H9 (cell line): ENCODE data around the gene LSMEM2. TPM values are rescaled to one million over a fixed set of nuclear protein-coding genes. Genes with fewer than 3 reads are reported as not detected.

Experiments used
- DNase-seq: peaks from one replicate; pipeline ENCODE4 v3.0.0-alpha.2; 2017
- H2AFZ ChIP-seq: one replicate; pipeline ENCODE4 v1.6.1; 2013; ENCODE audit warnings: mild to moderate bottlenecking, low read length, control low read depth, moderate library complexity
- H2AK5ac ChIP-seq: 2 replicates; pipeline ENCODE4 v1.6.1; 2013; ENCODE audit warnings: low read length, control low read depth, mixed read lengths; ENCODE audit not compliant: insufficient read length
- H2BK120ac ChIP-seq: one replicate; pipeline ENCODE4 v1.6.1; 2013; ENCODE audit warnings: low read depth, mild to moderate bottlenecking, low read length, control low read depth, inconsistent platforms; ENCODE audit not compliant: poor library complexity, severe bottlenecking
- H2BK12ac ChIP-seq: 2 replicates; pipeline ENCODE4 v1.6.1; 2013; ENCODE audit warnings: low read length, control low read depth, mixed read lengths, low read depth; ENCODE audit not compliant: insufficient read length
- H2BK15ac ChIP-seq: 2 replicates; pipeline ENCODE4 v1.6.1; 2013; ENCODE audit warnings: low read depth, low read length, control low read depth
- H2BK20ac ChIP-seq: one replicate; pipeline ENCODE4 v1.6.1; 2013; ENCODE audit warnings: low read depth, mild to moderate bottlenecking, low read length, control low read depth, inconsistent platforms; ENCODE audit not compliant: poor library complexity, severe bottlenecking
- H2BK5ac ChIP-seq: 2 replicates; pipeline ENCODE4 v1.6.1; 2013; ENCODE audit warnings: low read length, control low read depth, mixed read lengths; ENCODE audit not compliant: insufficient read length
- H3K14ac ChIP-seq: 2 replicates; pipeline ENCODE4 v1.6.1; 2013; ENCODE audit warnings: low read length, control low read depth; ENCODE audit not compliant: insufficient read depth
- H3K18ac ChIP-seq: 2 replicates; pipeline ENCODE4 v1.6.1; 2013; ENCODE audit warnings: low read depth, mild to moderate bottlenecking, mixed read lengths, low read length, control low read depth; ENCODE audit not compliant: insufficient read length
- H3K23ac ChIP-seq: 2 replicates; pipeline ENCODE4 v1.6.1; 2013; ENCODE audit warnings: low read length, control low read depth, mixed read lengths, low read depth; ENCODE audit not compliant: insufficient read length
- H3K23me2 ChIP-seq: 2 replicates; pipeline ENCODE4 v1.6.1; 2013; ENCODE audit warnings: low read depth, mild to moderate bottlenecking, mixed read lengths, low read length, control low read depth; ENCODE audit not compliant: insufficient read length, poor library complexity, severe bottlenecking
- H3K27ac ChIP-seq: 2 replicates; pipeline ENCODE4 v1.5.1; 2013; ENCODE audit warnings: low read length, control low read depth, mixed read lengths, low read depth; ENCODE audit not compliant: insufficient read length
- H3K27me3 ChIP-seq: 2 replicates; pipeline ENCODE4 v1.6.1; 2013; ENCODE audit warnings: low read length, control low read depth, inconsistent platforms; ENCODE audit not compliant: insufficient read depth
- H3K4ac ChIP-seq: 2 replicates; pipeline ENCODE4 v1.6.1; 2013; ENCODE audit warnings: low read depth, mild to moderate bottlenecking, control low read depth, inconsistent platforms, low read length, moderate library complexity
- H3K4me1 ChIP-seq: 2 replicates; pipeline ENCODE4 v1.6.1; 2013; ENCODE audit warnings: low read length, control low read depth, inconsistent platforms; ENCODE audit not compliant: insufficient read depth
- H3K4me2 ChIP-seq: 2 replicates; pipeline ENCODE4 v1.6.1; 2013; ENCODE audit warnings: low read length, control low read depth, mixed read lengths; ENCODE audit not compliant: insufficient read length, insufficient read depth
- H3K56ac ChIP-seq: 2 replicates; pipeline ENCODE4 v1.6.1; 2013; ENCODE audit warnings: low read depth, mild to moderate bottlenecking, mixed read lengths, low read length, control low read depth; ENCODE audit not compliant: insufficient read length
- H3K79me1 ChIP-seq: 2 replicates; pipeline ENCODE4 v1.6.1; 2013; ENCODE audit warnings: low read depth, mild to moderate bottlenecking, moderate library complexity, low read length, control low read depth, inconsistent platforms; ENCODE audit not compliant: insufficient read depth, poor library complexity, severe bottlenecking
- H3K79me2 ChIP-seq: 2 replicates; pipeline ENCODE4 v1.6.1; 2013; ENCODE audit warnings: low read length, control low read depth, inconsistent platforms; ENCODE audit not compliant: insufficient read depth
- H3K9ac ChIP-seq: 2 replicates; pipeline ENCODE4 v1.6.1; 2013; ENCODE audit warnings: low read length, control low read depth, mixed read lengths; ENCODE audit not compliant: insufficient read length; ENCODE audit errors: extremely low read depth
- H3K9me3 ChIP-seq: one replicate; pipeline ENCODE4 v1.6.1; 2013; ENCODE audit warnings: low read depth, low read length, inconsistent platforms; ENCODE audit not compliant: control insufficient read depth
- H3T11ph ChIP-seq: one replicate; pipeline ENCODE4 v1.6.1; 2013; ENCODE audit warnings: mild to moderate bottlenecking, low read length, control low read depth, inconsistent platforms
- H4K20me1 ChIP-seq: one replicate; pipeline ENCODE4 v1.6.1; 2013; ENCODE audit not compliant: control insufficient read depth, insufficient read length, insufficient read depth
- H4K5ac ChIP-seq: 2 replicates; pipeline ENCODE4 v1.6.1; 2013; ENCODE audit warnings: low read depth, mild to moderate bottlenecking, mixed read lengths, low read length, control low read depth; ENCODE audit not compliant: insufficient read length
- H4K8ac ChIP-seq: replicated peaks from 2 replicates; pipeline ENCODE4 v1.6.1; 2013; ENCODE audit warnings: low read length, control low read depth, mixed read lengths, low read depth; ENCODE audit not compliant: insufficient read length
- H4K91ac ChIP-seq: 2 replicates; pipeline ENCODE4 v1.6.1; 2013; ENCODE audit warnings: low read depth, mild to moderate bottlenecking, moderate library complexity, mixed read lengths, low read length, control low read depth; ENCODE audit not compliant: insufficient read length
- H3K27ac Mint-ChIP-seq, 3 experiments: 2 replicates in 2 of 3; 3 replicates in 1 of 3; pipeline ENCODE4 v1.8.0; 2020 to 2021; ENCODE audit warnings: mixed read lengths in 3 of 3, mild to moderate bottlenecking in 1 of 3, moderate library complexity in 1 of 3
- H3K27me3 Mint-ChIP-seq: 2 replicates; pipeline ENCODE4 v1.8.0; 2021; ENCODE audit warnings: low read depth, mild to moderate bottlenecking, moderate library complexity, mixed read lengths
- H3K36me3 Mint-ChIP-seq, 3 experiments: 2 replicates in 2 of 3; 3 replicates in 1 of 3; pipeline ENCODE4 v1.8.0; 2020 to 2021; ENCODE audit warnings: low read depth in 3 of 3, mixed read lengths in 3 of 3; ENCODE audit not compliant: insufficient read depth in 1 of 3
- H3K4me1 Mint-ChIP-seq, 2 experiments: 2 replicates each; pipeline ENCODE4 v1.8.0; 2020; ENCODE audit warnings: mixed read lengths in 2 of 2
- H3K4me3 Mint-ChIP-seq, 2 experiments: 2 replicates in 1 of 2; 3 replicates in 1 of 2; pipeline ENCODE4 v1.8.0; 2020 to 2021; ENCODE audit warnings: mild to moderate bottlenecking in 2 of 2, mixed read lengths in 2 of 2, moderate library complexity in 1 of 2
- H3K9me3 Mint-ChIP-seq, 2 experiments: 2 replicates in 1 of 2; 3 replicates in 1 of 2; pipeline ENCODE4 v1.8.0; 2020; ENCODE audit warnings: mild to moderate bottlenecking in 2 of 2, mixed read lengths in 2 of 2, moderate library complexity in 1 of 2
- WGBS: extraction: QIAGEN DNeasy Blood & Tissue Kit; methylation state at CpG from one replicate; pipeline ENCODE4 v1.1.7; 2013; ENCODE audit warnings: missing lambda C conversion rate, low lambda C conversion rate, mixed read lengths; ENCODE audit not compliant: insufficient read length; ENCODE audit errors: extremely low coverage; 5-methylcytosine and 5-hydroxymethylcytosine counted together
- total RNA-seq: library from RNA; stranded (reverse); gene quantifications from 2 replicates; pipeline ENCODE4 v1.2.1, GENCODE V29; 2021
- TF ChIP-seq, protein P1 (sequence below): fragments of 200-600 bp; sonication (generic); conservative IDR thresholded peaks from 3 replicates; pipeline ENCODE4 v1.8.0; 2021; ENCODE audit warnings: antibody characterized with exemption, mild to moderate bottlenecking

The LSMEM2 gene
- total RNA-seq, 1 experiment from 2014 or later, result 0.50 TPM

DNA sequence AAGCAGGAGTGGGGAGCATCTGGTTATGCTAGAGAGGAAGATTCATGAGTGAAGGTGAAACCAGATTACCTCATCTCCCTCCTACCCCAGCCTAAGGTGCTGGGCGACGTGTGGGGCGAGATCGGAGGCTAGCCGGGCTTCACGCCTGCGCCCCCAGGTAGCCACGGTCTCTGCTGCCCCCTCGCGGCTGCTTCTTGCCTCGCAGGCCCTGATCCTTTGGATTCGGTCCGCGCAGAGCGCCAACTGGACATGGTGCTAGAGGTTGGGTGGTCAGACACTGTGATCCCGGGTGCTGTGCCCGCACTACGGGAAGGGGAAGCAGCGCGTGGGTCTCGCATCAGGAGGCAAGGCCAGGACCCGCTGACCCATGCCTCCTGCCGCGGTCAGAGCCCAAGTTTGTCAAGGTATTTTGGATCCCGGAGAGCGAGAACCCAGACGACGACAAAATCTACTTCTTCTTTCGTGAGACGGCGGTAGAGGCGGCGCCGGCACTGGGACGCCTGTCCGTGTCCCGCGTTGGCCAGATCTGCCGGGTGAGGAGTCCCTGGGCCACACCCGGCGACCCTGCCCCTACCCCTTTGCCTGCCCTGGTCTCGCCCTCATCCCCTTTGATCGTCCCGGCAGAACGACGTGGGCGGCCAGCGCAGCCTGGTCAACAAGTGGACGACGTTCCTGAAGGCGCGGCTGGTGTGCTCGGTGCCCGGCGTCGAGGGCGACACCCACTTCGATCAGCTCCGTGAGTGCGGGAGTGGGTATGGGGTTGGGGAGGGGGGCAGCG, 5.8 kb upstream of the LSMEM2 start:
- peak overlapping the region; percentile 51 to 68; a peak in 4 of 5 replicates for H3K4me3 Mint-ChIP-seq
- TF ChIP-seq, protein P1, sequence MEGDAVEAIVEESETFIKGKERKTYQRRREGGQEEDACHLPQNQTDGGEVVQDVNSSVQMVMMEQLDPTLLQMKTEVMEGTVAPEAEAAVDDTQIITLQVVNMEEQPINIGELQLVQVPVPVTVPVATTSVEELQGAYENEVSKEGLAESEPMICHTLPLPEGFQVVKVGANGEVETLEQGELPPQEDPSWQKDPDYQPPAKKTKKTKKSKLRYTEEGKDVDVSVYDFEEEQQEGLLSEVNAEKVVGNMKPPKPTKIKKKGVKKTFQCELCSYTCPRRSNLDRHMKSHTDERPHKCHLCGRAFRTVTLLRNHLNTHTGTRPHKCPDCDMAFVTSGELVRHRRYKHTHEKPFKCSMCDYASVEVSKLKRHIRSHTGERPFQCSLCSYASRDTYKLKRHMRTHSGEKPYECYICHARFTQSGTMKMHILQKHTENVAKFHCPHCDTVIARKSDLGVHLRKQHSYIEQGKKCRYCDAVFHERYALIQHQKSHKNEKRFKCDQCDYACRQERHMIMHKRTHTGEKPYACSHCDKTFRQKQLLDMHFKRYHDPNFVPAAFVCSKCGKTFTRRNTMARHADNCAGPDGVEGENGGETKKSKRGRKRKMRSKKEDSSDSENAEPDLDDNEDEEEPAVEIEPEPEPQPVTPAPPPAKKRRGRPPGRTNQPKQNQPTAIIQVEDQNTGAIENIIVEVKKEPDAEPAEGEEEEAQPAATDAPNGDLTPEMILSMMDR, result peak; percentile 99

More for the DNA sequence above, 5.8 kb upstream of the LSMEM2 start:
- H3K79me1 ChIP-seq, result no peaks in the 10 kb centered on the region
- peaks cover 2% of the 10 kb centered on the region; the same call in 1 of the 2 replicates for H3K4me1 ChIP-seq
- no peak overlapping the region for H4K5ac ChIP-seq
- no peak overlapping the region for H4K8ac ChIP-seq
- Mint-ChIP-seq H3K27me3 (peaks cover 55% of the 10 kb centered on the region), H3K36me3 (no peaks in the 10 kb centered on the region; a peak in 1 of 7 replicates), H3K9me3 (no peaks in the 10 kb centered on the region; a peak in 1 of 5 replicates), H3K27ac (no peak overlapping the region), H3K4me1 (peaks cover 34 to 46% of the 10 kb centered on the region in 2 experiments)
- no peak overlapping the region for H3K4ac ChIP-seq
- no peak overlapping the region for H2BK15ac ChIP-seq
- H2AK5ac ChIP-seq, result no peak overlapping the region
- DNase-seq, result peak; percentile 88
- no peak overlapping the region for H4K91ac ChIP-seq
- no peak overlapping the region for H3T11ph ChIP-seq
- H2BK120ac ChIP-seq, result no peak overlapping the region
- H3K79me2 ChIP-seq, result no peaks in the 10 kb centered on the region
- H4K20me1 ChIP-seq, result no peaks in the 10 kb centered on the region
- H3K23ac ChIP-seq, result no peak overlapping the region
- no peak overlapping the region for H3K18ac ChIP-seq
- no peak overlapping the region for H3K9ac ChIP-seq
- H3K14ac ChIP-seq, result no peak overlapping the region; the same call in 1 of the 2 replicates
- no CpG with 5 or more reads among the region's 61 CpGs for WGBS
- H2BK12ac ChIP-seq, result no peak overlapping the region
- no peaks in the 10 kb centered on the region for H3K9me3 ChIP-seq
- no peak overlapping the region for H2BK20ac ChIP-seq
- H2AFZ ChIP-seq, result no peak overlapping the region
- H3K27ac ChIP-seq, result no peak overlapping the region
- no peak overlapping the region for H3K56ac ChIP-seq
- H3K4me2 ChIP-seq, result peak overlapping the region; percentile 35
- H3K27me3 ChIP-seq, result peaks cover 16% of the 10 kb centered on the region; the same call in 1 of the 2 replicates
- no peak overlapping the region for H2BK5ac ChIP-seq
- H3K23me2 ChIP-seq, result peaks cover 10% of the 10 kb centered on the region
